ENCODE measurements around the gene CENPT. TPM values are rescaled to one million over a fixed set of nuclear protein-coding genes. Genes with fewer than 3 reads are reported as not detected.

Gene CENPT
- total RNA-seq, 1 experiment from 2014 or later: 33.8 TPM

DNA sequence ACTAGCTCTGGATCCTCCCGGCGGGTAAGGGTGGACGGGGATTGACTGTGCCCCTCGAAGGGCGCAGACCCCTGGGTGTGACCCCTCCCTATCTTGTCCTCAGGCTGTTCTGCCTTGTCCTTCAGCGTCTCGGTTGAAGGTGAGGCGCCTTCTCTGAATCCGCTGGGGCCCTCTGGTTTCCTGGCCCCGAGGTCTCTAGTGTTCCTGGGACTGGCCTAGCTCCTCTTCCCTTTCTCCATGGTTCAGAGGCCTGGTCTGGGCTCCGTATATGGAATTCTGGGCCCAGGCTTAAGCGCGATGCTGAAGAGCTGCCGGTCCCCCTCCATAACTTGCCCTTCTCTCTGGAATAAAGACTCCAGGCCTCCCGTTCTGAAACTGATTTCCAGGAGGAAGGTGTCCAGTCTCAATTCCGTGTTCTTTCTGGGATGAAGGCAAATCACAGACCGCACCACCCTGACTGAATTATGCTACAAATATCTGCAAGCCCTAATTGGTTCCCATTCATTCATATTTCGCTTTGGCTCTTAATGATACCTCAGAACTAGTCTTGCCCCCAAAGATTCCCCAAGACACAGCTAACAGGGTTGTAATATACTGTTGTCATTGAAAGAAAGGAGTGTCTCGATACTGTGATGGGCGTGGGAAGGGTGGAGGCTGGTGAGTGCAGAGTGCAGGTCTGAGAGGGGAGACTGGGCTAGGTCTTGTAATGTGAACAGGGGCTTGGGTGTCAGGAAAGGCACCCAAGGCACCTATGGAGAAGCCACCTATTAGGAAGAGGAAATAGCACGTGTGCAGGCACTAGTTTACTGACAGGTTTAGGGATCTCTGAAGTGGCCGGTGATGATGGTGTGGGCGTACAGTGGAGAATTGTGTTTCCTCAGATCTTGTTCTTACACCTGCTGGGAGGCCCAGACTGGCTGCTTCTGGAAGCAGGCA is 26.2 kb upstream of the CENPT start:
- BruUV-seq (replicated peaks): TSS peak; percentile 30
- Histone ChIP-seq H3K4me2 (peak overlapping the region; percentile 85), H3K27ac (no peak overlapping the region), H3F3A (ENCODE audit: insufficient read depth, low read depth) (peaks cover 17% of the 10 kb centered on the region), H4K20me1 (ENCODE audit: insufficient read depth) (peaks cover 9% of the 10 kb centered on the region), H3K9me3 (ENCODE audit: insufficient read depth, low read depth) (no peaks in the 10 kb centered on the region), H3K9me2 (ENCODE audit: insufficient read depth) (no peaks in the 10 kb centered on the region), H3K4me3 (peak overlapping the region; percentile 83), H2AFZ (peak overlapping the region; percentile 88), H3K27me3 (ENCODE audit: insufficient read depth, low read depth) (no peaks in the 10 kb centered on the region), H3K4me1 (replicated peaks; ENCODE audit: insufficient read depth) (peaks cover 11% of the 10 kb centered on the region; the same call in 1 of the 2 replicates), H3K79me2 (ENCODE audit: low read depth) (peaks cover 30% of the 10 kb centered on the region), H3K36me3 (ENCODE audit: low read depth) (peaks cover 16% of the 10 kb centered on the region)
- ChIA-PET CTCF (interaction anchor here (0.6 to 0.7 kb wide), 4 partner anchors 57 to 167 kb away, joined by 3 to 6 read pairs (median 5); partner anchors contain the start of genes RANBP10 and TSNAXIP1), POLR2A (ENCODE audit: unreplicated experiment) (no interaction called here)
- DNase-seq: no peak
- intact Hi-C loops (cut with micrococcal nuclease; ENCODE audit: unreplicated experiment): no loop called here
- TF ChIP-seq, protein P1, sequence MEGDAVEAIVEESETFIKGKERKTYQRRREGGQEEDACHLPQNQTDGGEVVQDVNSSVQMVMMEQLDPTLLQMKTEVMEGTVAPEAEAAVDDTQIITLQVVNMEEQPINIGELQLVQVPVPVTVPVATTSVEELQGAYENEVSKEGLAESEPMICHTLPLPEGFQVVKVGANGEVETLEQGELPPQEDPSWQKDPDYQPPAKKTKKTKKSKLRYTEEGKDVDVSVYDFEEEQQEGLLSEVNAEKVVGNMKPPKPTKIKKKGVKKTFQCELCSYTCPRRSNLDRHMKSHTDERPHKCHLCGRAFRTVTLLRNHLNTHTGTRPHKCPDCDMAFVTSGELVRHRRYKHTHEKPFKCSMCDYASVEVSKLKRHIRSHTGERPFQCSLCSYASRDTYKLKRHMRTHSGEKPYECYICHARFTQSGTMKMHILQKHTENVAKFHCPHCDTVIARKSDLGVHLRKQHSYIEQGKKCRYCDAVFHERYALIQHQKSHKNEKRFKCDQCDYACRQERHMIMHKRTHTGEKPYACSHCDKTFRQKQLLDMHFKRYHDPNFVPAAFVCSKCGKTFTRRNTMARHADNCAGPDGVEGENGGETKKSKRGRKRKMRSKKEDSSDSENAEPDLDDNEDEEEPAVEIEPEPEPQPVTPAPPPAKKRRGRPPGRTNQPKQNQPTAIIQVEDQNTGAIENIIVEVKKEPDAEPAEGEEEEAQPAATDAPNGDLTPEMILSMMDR (conservative IDR thresholded peaks at IDR 0.05): no peak
- no peak for TF ChIP-seq EZH2 (IDR thresholded peaks at IDR 0.05; ENCODE audit: low read depth)

DNA sequence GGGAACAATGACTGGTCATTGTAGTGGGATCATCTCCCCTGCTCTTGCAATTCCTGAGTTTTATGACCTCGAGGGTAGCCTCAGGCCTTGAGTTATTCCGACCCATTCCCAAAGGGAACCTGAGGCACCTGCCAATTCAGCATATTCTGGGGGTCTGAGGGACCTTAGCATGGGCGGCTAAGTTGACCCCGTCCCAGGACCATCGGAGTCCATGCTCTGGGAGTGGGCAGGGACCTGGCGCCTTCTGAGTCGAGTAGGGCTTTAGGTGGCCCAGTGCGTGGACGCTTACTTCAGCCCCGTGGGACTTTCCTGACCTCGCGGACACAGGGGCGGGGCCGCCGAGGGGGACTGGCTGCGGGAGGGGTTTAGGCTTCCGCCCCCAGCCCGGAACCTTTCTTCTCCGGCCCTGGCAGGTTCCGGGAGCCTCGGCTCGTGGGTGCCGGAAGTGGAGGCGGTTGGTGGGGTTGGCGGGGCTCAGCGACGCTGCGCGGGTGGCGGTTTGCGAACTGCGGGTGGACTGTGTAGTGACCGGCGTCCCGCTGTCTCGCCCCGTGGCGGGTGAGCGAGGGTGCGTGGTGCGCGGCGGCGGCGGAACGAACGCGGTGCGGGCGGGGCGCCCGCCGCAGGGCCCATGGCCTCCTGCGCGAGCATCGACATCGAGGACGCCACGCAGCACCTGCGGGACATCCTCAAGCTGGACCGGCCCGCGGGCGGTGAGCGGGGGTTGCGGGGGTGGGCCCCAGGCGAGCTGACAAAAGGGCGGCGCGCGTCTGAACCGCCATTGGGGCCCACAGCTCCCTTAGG is 25.3 kb upstream of the CENPT start, which contains the start of gene EDC4:
TSS of gene EDC4 (plus strand) at position 422 of the 804 bp plus-strand sequence. CDS start at position 632, 210 bp downstream.
- Histone ChIP-seq H2AFZ (peak within 1 kb of the TSS; percentile 88), H3K4me1 (replicated peaks; ENCODE audit: insufficient read depth) (peaks cover 11% of the 10 kb centered on the region; the same call in 1 of the 2 replicates), H3K27ac (peak within 1 kb of the TSS; percentile 21; the same call in 1 of the 2 replicates), H3K27me3 (ENCODE audit: insufficient read depth, low read depth) (no peaks in the 10 kb centered on the region), H3K36me3 (ENCODE audit: low read depth) (peaks cover 14% of the 10 kb centered on the region), H3K9me2 (ENCODE audit: insufficient read depth) (no peaks in the 10 kb centered on the region), H3K9me3 (ENCODE audit: insufficient read depth, low read depth) (no peaks in the 10 kb centered on the region), H3F3A (ENCODE audit: insufficient read depth, low read depth) (peaks cover 21% of the 10 kb centered on the region), H3K4me2 (peak within 1 kb of the TSS; percentile 85), H4K20me1 (ENCODE audit: insufficient read depth) (peaks cover 9% of the 10 kb centered on the region), H3K79me2 (ENCODE audit: low read depth) (peaks cover 30% of the 10 kb centered on the region), H3K4me3 (peak within 1 kb of the TSS; percentile 83)
- TF ChIP-seq, protein P1 (conservative IDR thresholded peaks at IDR 0.05): no peak
- no peak for TF ChIP-seq EZH2 (IDR thresholded peaks at IDR 0.05; ENCODE audit: low read depth)
- no TSS peak for BruUV-seq (replicated peaks)
- ChIA-PET POLR2A (ENCODE audit: unreplicated experiment) (no interaction called here), CTCF (interaction anchor here (0.6 to 0.7 kb wide), 3 partner anchors 56 to 168 kb away, joined by 4 to 6 read pairs (median 6); no protein-coding TSS in a partner anchor)
- peak; percentile 50 to 76 for DNase-seq
- intact Hi-C loops (cut with micrococcal nuclease; ENCODE audit: unreplicated experiment): no loop called here

DNA sequence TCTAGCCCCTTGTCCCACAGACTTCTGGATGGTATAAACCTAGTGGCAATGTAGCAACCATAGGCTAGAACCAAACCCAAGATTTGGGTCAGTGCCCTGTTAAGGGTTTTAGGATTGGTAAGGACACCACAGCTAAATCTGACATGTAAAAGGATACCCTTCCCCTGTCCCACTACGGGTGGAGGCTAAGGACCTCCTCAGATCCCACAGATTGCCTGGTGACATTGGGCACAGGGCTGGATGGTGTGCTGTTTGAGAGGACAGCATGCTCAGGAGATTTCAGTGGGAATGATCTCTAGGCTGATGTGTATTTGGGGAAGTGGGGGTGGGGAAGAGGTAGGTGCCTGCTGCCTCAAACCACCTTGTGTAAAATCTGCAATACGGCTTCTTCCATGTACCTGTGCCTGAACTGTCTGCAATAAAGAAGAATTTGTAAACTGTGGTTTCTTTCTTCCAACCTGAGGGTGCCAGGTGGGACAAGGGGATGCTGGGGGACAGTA is 24.7 kb upstream of the CENPT start:
- POLR2A ChIA-PET (ENCODE audit: unreplicated experiment): interaction anchor here (0.6 kb wide), 1 partner anchor 26 kb away, joined by 3 read pairs; no protein-coding TSS in a partner anchor
- intact Hi-C loops (cut with micrococcal nuclease; ENCODE audit: unreplicated experiment): no loop called here
- H3K79me2 ChIP-seq (ENCODE audit: low read depth): peaks cover 30% of the 10 kb centered on the region

More for the DNA sequence above, 24.7 kb upstream of the CENPT start:
- Histone ChIP-seq H3K27me3 (ENCODE audit: insufficient read depth, low read depth) (no peaks in the 10 kb centered on the region), H3K9me2 (ENCODE audit: insufficient read depth) (no peaks in the 10 kb centered on the region), H3K4me1 (replicated peaks; ENCODE audit: insufficient read depth) (peaks cover 11% of the 10 kb centered on the region; the same call in 1 of the 2 replicates), H3K36me3 (ENCODE audit: low read depth) (peaks cover 14% of the 10 kb centered on the region), H2AFZ (no peak overlapping the region), H3K4me2 (peak overlapping the region; percentile 85), H3K27ac (peak overlapping the region; percentile 21; the same call in 1 of the 2 replicates), H4K20me1 (ENCODE audit: insufficient read depth) (peaks cover 16% of the 10 kb centered on the region), H3F3A (ENCODE audit: insufficient read depth, low read depth) (peaks cover 27% of the 10 kb centered on the region), H3K9me3 (ENCODE audit: insufficient read depth, low read depth) (no peaks in the 10 kb centered on the region), H3K4me3 (no peak overlapping the region)
- TF ChIP-seq, protein P1 (conservative IDR thresholded peaks at IDR 0.05): no peak
- no peak for TF ChIP-seq EZH2 (IDR thresholded peaks at IDR 0.05; ENCODE audit: low read depth)
- CTCF ChIA-PET: no interaction called here
- DNase-seq: no peak
- BruUV-seq (replicated peaks): no TSS peak

Data from PC-9 (cell line).